Activated naive CD8-positive, alpha-beta T cell treated with anti-CD3 and anti-CD28 coated beads for 36 hours (primary cell): ENCODE measurements around the gene OPTN. TPM values are rescaled to one million over a fixed set of nuclear protein-coding genes. Genes with fewer than 3 reads are reported as not detected.
"Not testable (repeated sequence)": the region's sequence is repeated elsewhere in the genome, so short reads cannot be mapped to it uniquely, and the experiment has no call there.

Experiments used
- DNase-seq: peaks from one replicate; pipeline ENCODE4 v3.0.0; 2021
- H3K27ac Mint-ChIP-seq: one replicate; pipeline ENCODE4 v1.8.0; 2022; ENCODE audit warnings: mild to moderate bottlenecking, moderate library complexity, mixed read lengths
- H3K27me3 Mint-ChIP-seq: one replicate; pipeline ENCODE4 v1.8.0; 2022; ENCODE audit warnings: mild to moderate bottlenecking, mixed read lengths
- H3K36me3 Mint-ChIP-seq: one replicate; pipeline ENCODE4 v1.8.0; 2021; ENCODE audit warnings: mild to moderate bottlenecking, mixed read lengths
- H3K4me1 Mint-ChIP-seq: one replicate; pipeline ENCODE4 v1.8.0; 2021; ENCODE audit warnings: mixed read lengths
- H3K4me3 Mint-ChIP-seq: one replicate; pipeline ENCODE4 v1.8.0; 2022; ENCODE audit warnings: mild to moderate bottlenecking, moderate library complexity, mixed read lengths
- H3K9me3 Mint-ChIP-seq: one replicate; pipeline ENCODE4 v1.8.0; 2022; ENCODE audit warnings: mixed read lengths
- total RNA-seq, 2 experiments: library from RNA; stranded (reverse); gene quantifications; one replicate each; pipeline ENCODE4 v1.2.3, GENCODE V29; 2021

OPTN gene
- total RNA-seq, 2 experiments from 2014 or later = 30.8 to 32.9 TPM

GRCh38 chr10:13139150-13139549, 39.2 kb downstream of the OPTN start:
- Mint-ChIP-seq H3K36me3 (peaks cover 39% of the 10 kb centered on the region), H3K27ac (no peak overlapping the region), H3K4me1 (no peaks in the 10 kb centered on the region), H3K9me3 (peaks cover 1% of the 10 kb centered on the region), H3K4me3 (no peak overlapping the region), H3K27me3 (no peaks in the 10 kb centered on the region)
- no peak for DNase-seq

GRCh38 chr10:13139676-13140075, 39.7 kb downstream of the OPTN start:
- Mint-ChIP-seq H3K4me3 (no peak overlapping the region), H3K27me3 (no peaks in the 10 kb centered on the region), H3K27ac (no peak overlapping the region), H3K36me3 (peaks cover 43% of the 10 kb centered on the region), H3K4me1 (no peaks in the 10 kb centered on the region), H3K9me3 (peaks cover 6% of the 10 kb centered on the region)
- DNase-seq = no peak

- Mint-ChIP-seq H3K9me3 (peaks cover 13% of the 10 kb centered on the region), H3K27me3 (no peaks in the 10 kb centered on the region), H3K4me3 (no peak overlapping the region), H3K4me1 (no peaks in the 10 kb centered on the region), H3K36me3 (peaks cover 43% of the 10 kb centered on the region), H3K27ac (no peak overlapping the region)
- DNase-seq = no peak
These were observed 40.7 kb downstream of the OPTN start for GRCh38 chr10:13140627-13141190.

GRCh38 chr10:13143766-13144165, 43.8 kb downstream of the OPTN start:
- Mint-ChIP-seq H3K27ac (no peak overlapping the region), H3K4me1 (no peaks in the 10 kb centered on the region), H3K9me3 (peaks cover 17% of the 10 kb centered on the region), H3K4me3 (no peak overlapping the region), H3K27me3 (no peaks in the 10 kb centered on the region), H3K36me3 (peaks cover 32% of the 10 kb centered on the region)
- no peak for DNase-seq

GRCh38 chr10:13144814-13145213, 44.9 kb downstream of the OPTN start:
- no peak for DNase-seq
- no peak overlapping the region for H3K4me3 Mint-ChIP-seq
- H3K36me3 Mint-ChIP-seq = peaks cover 32% of the 10 kb centered on the region

GRCh38 chr10:13146379-13146778, 46.4 kb downstream of the OPTN start:
- Mint-ChIP-seq H3K9me3 (peaks cover 19% of the 10 kb centered on the region), H3K4me3 (no peak overlapping the region), H3K4me1 (no peaks in the 10 kb centered on the region), H3K27me3 (no peaks in the 10 kb centered on the region), H3K36me3 (peaks cover 19% of the 10 kb centered on the region), H3K27ac (no peak overlapping the region)
- no peak for DNase-seq

More at GRCh38 chr10:13144814-13145213, 44.9 kb downstream of the OPTN start:
- Mint-ChIP-seq H3K9me3 (peaks cover 17% of the 10 kb centered on the region), H3K27me3 (no peaks in the 10 kb centered on the region), H3K4me1 (no peaks in the 10 kb centered on the region), H3K27ac (no peak overlapping the region)

GRCh38 chr10:13147161-13147560, 47.2 kb downstream of the OPTN start:
- no peaks in the 10 kb centered on the region for H3K27me3 Mint-ChIP-seq

GRCh38 chr10:13152296-13152695, 52.3 kb downstream of the OPTN start:
- Mint-ChIP-seq H3K4me1 (peaks cover 1% of the 10 kb centered on the region), H3K27ac (no peak overlapping the region), H3K36me3 (no peaks in the 10 kb centered on the region), H3K27me3 (peaks cover 3% of the 10 kb centered on the region), H3K4me3 (no peak overlapping the region), H3K9me3 (peaks cover 7% of the 10 kb centered on the region)
- DNase-seq = no peak

More at GRCh38 chr10:13147161-13147560, 47.2 kb downstream of the OPTN start:
- peaks cover 16% of the 10 kb centered on the region for H3K36me3 Mint-ChIP-seq
- peaks cover 19% of the 10 kb centered on the region for H3K9me3 Mint-ChIP-seq
- no peaks in the 10 kb centered on the region for H3K4me1 Mint-ChIP-seq
- H3K4me3 Mint-ChIP-seq = no peak overlapping the region
- no peak overlapping the region for H3K27ac Mint-ChIP-seq
- no peak for DNase-seq

GRCh38 chr10:13155860-13156259, 55.9 kb downstream of the OPTN start:
- not testable (repeated sequence) for H3K9me3 Mint-ChIP-seq, H3K4me3 Mint-ChIP-seq, H3K4me1 Mint-ChIP-seq, DNase-seq, H3K27ac Mint-ChIP-seq, H3K36me3 Mint-ChIP-seq, H3K27me3 Mint-ChIP-seq

- Mint-ChIP-seq H3K27me3 (peaks cover 8% of the 10 kb centered on the region), H3K36me3 (peaks cover 10% of the 10 kb centered on the region), H3K27ac (peak overlapping the region; percentile 75), H3K4me1 (peaks cover 15% of the 10 kb centered on the region), H3K4me3 (peak overlapping the region; percentile 75), H3K9me3 (peaks cover 1% of the 10 kb centered on the region)
- peak; percentile 27 for DNase-seq
These were observed 58.4 kb downstream of the OPTN start for GRCh38 chr10:13158401-13158800.

GRCh38 chr10:13160934-13161856, 61.2 kb downstream of the OPTN start, which contains the start of gene MCM10:
TSS of gene MCM10 (plus strand) at chr10:13161558. CDS start at chr10:13164203, 2,645 bp downstream.
- Mint-ChIP-seq H3K27me3 (peaks cover 8% of the 10 kb centered on the region), H3K4me3 (peak within 1 kb of the TSS; percentile 88), H3K4me1 (peaks cover 20% of the 10 kb centered on the region), H3K9me3 (no peaks in the 10 kb centered on the region), H3K36me3 (peaks cover 32% of the 10 kb centered on the region), H3K27ac (peak within 1 kb of the TSS; percentile 81)
- DNase-seq = peak; percentile 97

GRCh38 chr10:13161857-13162271, 61.9 kb downstream of the OPTN start:
- Mint-ChIP-seq H3K4me1 (peaks cover 20% of the 10 kb centered on the region), H3K9me3 (no peaks in the 10 kb centered on the region), H3K4me3 (peak overlapping the region; percentile 88), H3K27ac (peak overlapping the region; percentile 26), H3K36me3 (peaks cover 35% of the 10 kb centered on the region), H3K27me3 (peaks cover 8% of the 10 kb centered on the region)
- peak; percentile 14 for DNase-seq

GRCh38 chr10:13163859-13164258, 63.9 kb downstream of the OPTN start:
- peaks cover 51% of the 10 kb centered on the region for H3K36me3 Mint-ChIP-seq
- no peak overlapping the region for H3K4me3 Mint-ChIP-seq

GRCh38 chr10:13165177-13165576, 65.2 kb downstream of the OPTN start:
- Mint-ChIP-seq H3K9me3 (no peaks in the 10 kb centered on the region), H3K4me1 (peaks cover 19% of the 10 kb centered on the region), H3K27ac (no peak overlapping the region), H3K36me3 (peaks cover 55% of the 10 kb centered on the region), H3K4me3 (no peak overlapping the region), H3K27me3 (no peaks in the 10 kb centered on the region)
- DNase-seq = no peak

More at GRCh38 chr10:13163859-13164258, 63.9 kb downstream of the OPTN start:
- Mint-ChIP-seq H3K4me1 (peaks cover 19% of the 10 kb centered on the region), H3K27ac (no peak overlapping the region), H3K9me3 (no peaks in the 10 kb centered on the region), H3K27me3 (peaks cover under 1% of the 10 kb centered on the region)
- no peak for DNase-seq

GRCh38 chr10:13167568-13167967, 67.6 kb downstream of the OPTN start:
- Mint-ChIP-seq H3K4me3 (no peak overlapping the region), H3K36me3 (peaks cover 62% of the 10 kb centered on the region), H3K27me3 (no peaks in the 10 kb centered on the region), H3K4me1 (peaks cover 6% of the 10 kb centered on the region), H3K27ac (no peak overlapping the region), H3K9me3 (no peaks in the 10 kb centered on the region)
- no peak for DNase-seq
